ENCODE measurements around the gene PRG2. TPM values are rescaled to one million over a fixed set of nuclear protein-coding genes. Genes with fewer than 3 reads are reported as not detected.

Gene PRG2
- total and polyA plus RNA-seq, 7 experiments from 2014 or later = 0.44 to 1.7 (median 0.48) TPM; not detected in 4

- no peak overlapping the region for H3K4me3 Mint-ChIP-seq
- Histone ChIP-seq H3K27ac (ENCODE audit: low read depth, low read length) (no peak overlapping the region), H3K36me3 (ENCODE audit: control insufficient read depth in 2 of 3, insufficient read depth in 3 of 3, low read length in 3 of 3) (peaks cover 0 to 5% (median 0%) of the 10 kb centered on the region in 3 experiments), H3K4me1 (ENCODE audit: control insufficient read depth in 2 of 2, insufficient read depth in 2 of 2, low read length in 2 of 2) (no peaks in the 10 kb centered on the region), H3K4me3 (ENCODE audit: low read length) (no peak overlapping the region), H3K27me3 (ENCODE audit: control insufficient read depth in 2 of 2, insufficient read depth in 2 of 2, low read length in 2 of 2) (no peaks in the 10 kb centered on the region), H3K9me3 (ENCODE audit: control insufficient read depth in 2 of 3, low read length in 3 of 3) (no peaks in the 10 kb centered on the region)
- no peak for ATAC-seq
- ChIA-PET CTCF (no interaction called here), POLR2A (no interaction called here)
- H3K9me3 Mint-ChIP-seq = no peaks in the 10 kb centered on the region
- intact Hi-C loops (cut with micrococcal nuclease) = loop anchor here in 1 of 2 donors (2.0 kb wide), 1 partner anchor 72 kb away; no protein-coding TSS in a partner anchor
- no peak for DNase-seq
- H3K4me1 Mint-ChIP-seq = peaks cover 0 to 17% (median 7%) of the 10 kb centered on the region in 7 donors
- H3K27ac Mint-ChIP-seq = no peak overlapping the region
- no peaks in the 10 kb centered on the region for H3K27me3 Mint-ChIP-seq
- peaks cover under 1 to 21% (median 13%) of the 10 kb centered on the region in 5 donors for H3K36me3 Mint-ChIP-seq
Measured at GRCh38 chr11:57402188-57403002, 11.9 kb upstream of the PRG2 start.

DNA sequence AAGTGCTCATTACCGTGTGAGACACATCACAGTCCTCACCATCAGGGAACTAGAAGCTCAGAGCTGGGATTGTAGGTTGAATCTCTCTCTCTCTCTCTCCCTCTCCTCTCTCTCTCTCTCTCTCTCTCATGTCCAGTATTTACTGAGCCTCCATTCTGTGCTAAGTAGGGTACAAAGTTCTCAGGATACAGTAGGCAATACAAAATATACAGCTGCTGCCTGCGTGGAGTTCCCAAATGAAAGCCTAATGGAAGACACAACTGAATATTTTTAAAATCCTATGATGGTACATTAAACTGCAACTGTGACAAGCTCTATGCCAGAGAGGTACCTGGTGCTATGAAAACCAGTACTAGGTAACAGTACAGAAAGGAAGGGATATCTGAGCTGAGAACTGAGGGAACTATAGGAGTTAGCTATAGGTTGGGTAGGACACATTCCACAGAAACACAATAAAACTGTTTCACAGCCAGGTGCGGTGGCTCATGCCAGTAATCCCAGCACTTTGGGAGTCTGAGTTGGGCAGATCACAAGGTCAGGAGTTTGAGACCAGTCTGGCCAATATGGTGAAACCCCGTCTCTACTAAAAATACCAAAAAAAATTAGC lies 9.6 kb upstream of the PRG2 start:
- Histone ChIP-seq H3K4me1 (ENCODE audit: control insufficient read depth in 2 of 2, insufficient read depth in 2 of 2, low read length in 2 of 2) (no peaks in the 10 kb centered on the region), H3K4me3 (ENCODE audit: low read length) (no peak overlapping the region), H3K27me3 (ENCODE audit: control insufficient read depth in 2 of 2, insufficient read depth in 2 of 2, low read length in 2 of 2) (no peaks in the 10 kb centered on the region), H3K36me3 (ENCODE audit: control insufficient read depth in 2 of 3, insufficient read depth in 3 of 3, low read length in 3 of 3) (no peaks in the 10 kb centered on the region), H3K27ac (ENCODE audit: low read depth, low read length) (no peak overlapping the region), H3K9me3 (ENCODE audit: control insufficient read depth in 2 of 3, low read length in 3 of 3) (no peaks in the 10 kb centered on the region)
- H3K4me1 Mint-ChIP-seq = no peaks in the 10 kb centered on the region
- ChIA-PET CTCF (no interaction called here), POLR2A (no interaction called here)
- no peak for ATAC-seq
- H3K27me3 Mint-ChIP-seq = no peaks in the 10 kb centered on the region
- intact Hi-C loops (cut with micrococcal nuclease) = no loop called here
- no peaks in the 10 kb centered on the region for H3K9me3 Mint-ChIP-seq
- peaks cover 0 to 3% (median 2%) of the 10 kb centered on the region in 5 donors for H3K36me3 Mint-ChIP-seq
- no peak overlapping the region for H3K4me3 Mint-ChIP-seq
- no peak for DNase-seq
- H3K27ac Mint-ChIP-seq = no peak overlapping the region

GRCh38 chr11:57399221-57399620 lies 8.8 kb upstream of the PRG2 start:
- Histone ChIP-seq H3K27me3 (ENCODE audit: control insufficient read depth in 2 of 2, insufficient read depth in 2 of 2, low read length in 2 of 2) (no peaks in the 10 kb centered on the region), H3K4me1 (ENCODE audit: control insufficient read depth in 2 of 2, insufficient read depth in 2 of 2, low read length in 2 of 2) (no peaks in the 10 kb centered on the region), H3K9me3 (ENCODE audit: control insufficient read depth in 2 of 3, low read length in 3 of 3) (no peaks in the 10 kb centered on the region), H3K27ac (ENCODE audit: low read depth, low read length) (no peak overlapping the region), H3K4me3 (ENCODE audit: low read length) (no peak overlapping the region), H3K36me3 (ENCODE audit: control insufficient read depth in 2 of 3, insufficient read depth in 3 of 3, low read length in 3 of 3) (no peaks in the 10 kb centered on the region)
- no peaks in the 10 kb centered on the region for H3K27me3 Mint-ChIP-seq
- no peak overlapping the region for H3K4me3 Mint-ChIP-seq
- DNase-seq = no peak
- no peak for ATAC-seq
- intact Hi-C loops (cut with micrococcal nuclease) = no loop called here
- POLR2A ChIA-PET = no interaction called here
- H3K9me3 Mint-ChIP-seq = no peaks in the 10 kb centered on the region
- CTCF ChIA-PET = no interaction called here
- no peaks in the 10 kb centered on the region for H3K4me1 Mint-ChIP-seq
- no peak overlapping the region for H3K27ac Mint-ChIP-seq
- H3K36me3 Mint-ChIP-seq = peaks cover 0 to 2% (median 0%) of the 10 kb centered on the region in 5 donors

GRCh38 chr11:57397394-57397990 lies 7.0 kb upstream of the PRG2 start:
- ChIA-PET CTCF (no interaction called here), POLR2A (no interaction called here)
- Mint-ChIP-seq H3K4me3 (no peak overlapping the region), H3K9me3 (no peaks in the 10 kb centered on the region), H3K36me3 (no peaks in the 10 kb centered on the region), H3K4me1 (no peaks in the 10 kb centered on the region), H3K27me3 (no peaks in the 10 kb centered on the region), H3K27ac (no peak overlapping the region)
- Histone ChIP-seq H3K4me1 (ENCODE audit: control insufficient read depth in 2 of 2, insufficient read depth in 2 of 2, low read length in 2 of 2) (no peaks in the 10 kb centered on the region), H3K9me3 (ENCODE audit: control insufficient read depth in 2 of 3, low read length in 3 of 3) (no peaks in the 10 kb centered on the region), H3K4me3 (ENCODE audit: low read length) (no peak overlapping the region), H3K27me3 (ENCODE audit: control insufficient read depth in 2 of 2, insufficient read depth in 2 of 2, low read length in 2 of 2) (no peaks in the 10 kb centered on the region), H3K27ac (ENCODE audit: low read depth, low read length) (no peak overlapping the region), H3K36me3 (ENCODE audit: control insufficient read depth in 2 of 3, insufficient read depth in 3 of 3, low read length in 3 of 3) (no peaks in the 10 kb centered on the region)
- intact Hi-C loops (cut with micrococcal nuclease) = no loop called here
- ATAC-seq (no peak), DNase-seq (no peak)

DNA sequence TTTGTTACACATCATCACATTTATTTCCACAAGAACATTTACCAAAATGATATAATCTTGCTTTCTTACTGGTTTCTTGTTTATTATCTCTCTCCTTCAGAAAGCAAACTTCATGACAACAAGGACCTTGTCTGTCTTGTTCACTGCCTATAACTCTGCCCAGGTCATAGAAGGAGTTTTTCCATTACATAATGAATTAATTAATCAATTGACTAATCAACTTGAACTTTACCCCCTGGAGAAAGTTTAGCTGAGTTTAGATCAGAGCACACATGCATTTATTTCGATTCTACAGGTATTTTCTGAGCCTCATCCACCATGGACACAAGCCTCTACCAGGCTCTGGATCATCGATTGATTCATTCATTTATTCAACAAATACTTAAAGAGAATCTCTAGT lies 6.3 kb upstream of the PRG2 start:
- no peaks in the 10 kb centered on the region for H3K9me3 Mint-ChIP-seq
- Histone ChIP-seq H3K4me1 (ENCODE audit: control insufficient read depth in 2 of 2, insufficient read depth in 2 of 2, low read length in 2 of 2) (no peaks in the 10 kb centered on the region), H3K4me3 (ENCODE audit: low read length) (no peak overlapping the region), H3K27ac (ENCODE audit: low read depth, low read length) (no peak overlapping the region), H3K27me3 (ENCODE audit: control insufficient read depth in 2 of 2, insufficient read depth in 2 of 2, low read length in 2 of 2) (no peaks in the 10 kb centered on the region), H3K36me3 (ENCODE audit: control insufficient read depth in 2 of 3, insufficient read depth in 3 of 3, low read length in 3 of 3) (no peaks in the 10 kb centered on the region), H3K9me3 (ENCODE audit: control insufficient read depth in 2 of 3, low read length in 3 of 3) (no peaks in the 10 kb centered on the region)
- no peaks in the 10 kb centered on the region for H3K4me1 Mint-ChIP-seq
- ChIA-PET CTCF (no interaction called here), POLR2A (no interaction called here)
- H3K27ac Mint-ChIP-seq = no peak overlapping the region
- ATAC-seq = no peak
- no peak for DNase-seq
- H3K27me3 Mint-ChIP-seq = no peaks in the 10 kb centered on the region
- intact Hi-C loops (cut with micrococcal nuclease) = no loop called here
- H3K36me3 Mint-ChIP-seq = no peaks in the 10 kb centered on the region
- no peak overlapping the region for H3K4me3 Mint-ChIP-seq

DNA sequence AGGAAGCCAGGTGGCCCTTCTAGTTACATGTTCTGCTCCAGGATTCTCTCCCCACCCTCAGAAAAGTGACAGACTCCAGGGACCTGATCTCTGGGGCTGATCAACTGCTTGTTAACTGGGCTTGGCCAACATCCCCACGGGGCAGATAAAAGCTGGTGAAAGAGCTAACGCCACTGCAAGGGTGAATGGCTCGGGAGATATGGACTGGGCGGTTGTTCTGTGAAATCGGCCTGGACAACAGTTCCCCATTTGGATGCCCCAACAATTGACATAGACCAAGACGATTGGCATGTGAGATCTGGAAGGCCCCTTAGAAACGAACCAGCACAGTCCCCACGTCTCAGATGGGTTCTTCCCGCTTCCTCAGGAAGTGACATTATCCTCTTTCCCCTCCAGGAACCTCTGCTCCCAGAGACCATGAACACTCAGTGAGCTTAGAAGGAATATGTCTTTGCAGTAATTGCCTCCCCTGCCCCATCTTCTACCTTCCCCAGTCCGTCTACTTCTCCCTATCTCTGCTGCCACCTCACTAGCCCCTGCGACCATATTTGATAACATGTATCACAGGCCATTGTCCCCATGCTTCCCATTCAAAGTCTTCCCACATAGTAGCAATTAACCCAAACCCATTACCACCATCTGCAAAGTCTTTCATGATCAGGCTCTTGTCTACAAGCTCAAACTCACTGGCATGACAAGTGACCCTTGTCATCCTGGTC lies 5.6 kb upstream of the PRG2 start:
- Mint-ChIP-seq H3K4me3 (no peak overlapping the region), H3K27me3 (no peaks in the 10 kb centered on the region), H3K9me3 (no peaks in the 10 kb centered on the region), H3K27ac (no peak overlapping the region), H3K4me1 (no peaks in the 10 kb centered on the region), H3K36me3 (no peaks in the 10 kb centered on the region)
- H3K27me3 ChIP-seq (ENCODE audit: control insufficient read depth in 2 of 2, insufficient read depth in 2 of 2, low read length in 2 of 2) = no peaks in the 10 kb centered on the region
- H3K4me3 ChIP-seq (ENCODE audit: low read length) = no peak overlapping the region
- no peaks in the 10 kb centered on the region for H3K9me3 ChIP-seq (ENCODE audit: control insufficient read depth in 2 of 3, low read length in 3 of 3)
- no peak overlapping the region for H3K27ac ChIP-seq (ENCODE audit: low read depth, low read length)
- POLR2A ChIA-PET = interaction anchor here (0.5 kb wide), 1 partner anchor 30 kb away, joined by 3 read pairs; no protein-coding TSS in a partner anchor
- no peaks in the 10 kb centered on the region for H3K4me1 ChIP-seq (ENCODE audit: control insufficient read depth in 2 of 2, insufficient read depth in 2 of 2, low read length in 2 of 2)
- ATAC-seq (no peak), DNase-seq (no peak)
- CTCF ChIA-PET = no interaction called here
- H3K36me3 ChIP-seq (ENCODE audit: control insufficient read depth in 2 of 3, insufficient read depth in 3 of 3, low read length in 3 of 3) = no peaks in the 10 kb centered on the region
- intact Hi-C loops (cut with micrococcal nuclease) = no loop called here

All from naive thymus-derived CD4-positive, alpha-beta T cell (primary cell).